CD4-positive, alpha-beta memory T cell (primary cell): ENCODE results near the gene MARK3. TPM values are rescaled to one million over a fixed set of nuclear protein-coding genes. Genes with fewer than 3 reads are reported as not detected.

ENCODE experiments used
- CTCF ChIA-PET: fragments of 350-600 bp; sonication (Branson Sonifier 250); formaldehyde crosslinking; loops from one replicate; lab custom pipeline; 2021; ENCODE audit warnings: inconsistent platforms; ENCODE audit not compliant: partially characterized antibody; lab: Charles Lee
- POLR2A ChIA-PET: fragments of 350-600 bp; sonication (Branson Sonifier 250); formaldehyde crosslinking; loops from one replicate; lab custom pipeline; 2021; ENCODE audit not compliant: partially characterized antibody; lab: Charles Lee
- DNase-seq, 5 donors: peaks; one replicate each; pipeline versions ENCODE4 v3.0.0 to v3.0.0-alpha.2; 2020 to 2022; ENCODE audit warnings: mixed read lengths in 1 of 5
- H3K27ac ChIP-seq: one replicate; pipeline ENCODE4 v1.7.0; 2013; ENCODE audit warnings: low read depth, low read length
- H3K27me3 ChIP-seq: 2 replicates; pipeline ENCODE4 v1.7.0; 2013; ENCODE audit warnings: mild to moderate bottlenecking, low read length, moderate library complexity; ENCODE audit not compliant: insufficient read depth
- H3K36me3 ChIP-seq: 2 replicates; pipeline ENCODE4 v1.7.0; 2013; ENCODE audit warnings: mild to moderate bottlenecking, low read length, moderate library complexity; ENCODE audit not compliant: insufficient read depth
- H3K4me1 ChIP-seq: 2 replicates; pipeline ENCODE4 v1.7.0; 2013; ENCODE audit warnings: mild to moderate bottlenecking, low read length, moderate library complexity; ENCODE audit not compliant: insufficient read depth
- H3K4me3 ChIP-seq, 2 donors: one replicate each; pipeline ENCODE4 v1.7.0; 2013; ENCODE audit warnings: low read length in 2 of 2, mild to moderate bottlenecking in 1 of 2
- H3K9me3 ChIP-seq, 2 donors: one replicate each; pipeline ENCODE4 v1.7.0; 2013; ENCODE audit warnings: low read length in 2 of 2, control low read depth in 1 of 2; ENCODE audit not compliant: control insufficient read depth in 1 of 2
- H3K27ac Mint-ChIP-seq, 7 donors: one replicate each; pipeline ENCODE4 v1.8.0; 2020 to 2021; ENCODE audit warnings: mixed read lengths in 7 of 7, mild to moderate bottlenecking in 6 of 7, inconsistent platforms in 3 of 7, moderate library complexity in 3 of 7
- H3K27me3 Mint-ChIP-seq, 2 donors: one replicate each; pipeline ENCODE4 v1.8.0; 2020 to 2021; ENCODE audit warnings: mixed read lengths in 2 of 2
- H3K36me3 Mint-ChIP-seq, 2 donors: one replicate each; pipeline ENCODE4 v1.8.0; 2020 to 2021; ENCODE audit warnings: mixed read lengths in 2 of 2, inconsistent platforms in 1 of 2, mild to moderate bottlenecking in 1 of 2
- H3K4me1 Mint-ChIP-seq, 4 donors: one replicate each; pipeline ENCODE4 v1.8.0; 2020 to 2021; ENCODE audit warnings: mixed read lengths in 4 of 4, mild to moderate bottlenecking in 1 of 4
- H3K4me3 Mint-ChIP-seq, 8 donors: one replicate each; pipeline ENCODE4 v1.8.0; 2020 to 2021; ENCODE audit warnings: mixed read lengths in 8 of 8, mild to moderate bottlenecking in 7 of 8, moderate library complexity in 6 of 8, inconsistent platforms in 3 of 8
- H3K9me3 Mint-ChIP-seq, 8 donors: one replicate each; pipeline ENCODE4 v1.8.0; 2020 to 2021; ENCODE audit warnings: mixed read lengths in 8 of 8, mild to moderate bottlenecking in 5 of 8, inconsistent platforms in 3 of 8, moderate library complexity in 1 of 8
- intact Hi-C: fragments of 100-400 bp; cut with micrococcal nuclease; formaldehyde crosslinking; loops from one replicate; pipeline ENCODE4 v1.15.1; 2023
- polyA plus RNA-seq, 2 donors: library from polyadenylated mRNA; unstranded; fragments of 300-500 nt; fragmentation: Illumina TruSeq; gene quantifications; one replicate each; pipeline ENCODE4 v1.2.3, GENCODE V29; 2021
- total RNA-seq, 2 experiments: library from RNA; stranded (reverse); gene quantifications; one replicate each; pipeline ENCODE4 v1.2.3, GENCODE V29; 2021

Gene MARK3
- total and polyA plus RNA-seq, 4 experiments from 2014 or later: 18.4 to 113 (median 76.2) TPM

- no peaks in the 10 kb centered on the region for H3K36me3 ChIP-seq
- no peaks in the 10 kb centered on the region for H3K9me3 Mint-ChIP-seq
- no peaks in the 10 kb centered on the region for H3K9me3 ChIP-seq
- peaks cover 9% of the 10 kb centered on the region for H3K4me1 ChIP-seq
- no peak overlapping the region for H3K4me3 Mint-ChIP-seq
- CTCF ChIA-PET: interaction anchor here (1.7 kb wide), 1 partner anchor 34 kb away, joined by 5 read pairs; no protein-coding TSS in a partner anchor
- H3K27me3 Mint-ChIP-seq: no peaks in the 10 kb centered on the region
- peaks cover 7 to 26% (median 14%) of the 10 kb centered on the region in 4 donors for H3K4me1 Mint-ChIP-seq
- peaks cover 0 to 18% of the 10 kb centered on the region in 2 donors for H3K36me3 Mint-ChIP-seq
- intact Hi-C loops: no loop called here
- H3K27me3 ChIP-seq: no peaks in the 10 kb centered on the region
- H3K4me3 ChIP-seq: no peak overlapping the region
- H3K27ac Mint-ChIP-seq: no peak overlapping the region
- DNase-seq: no peak
- POLR2A ChIA-PET: interaction anchor here (1.2 to 1.8 kb wide), 2 partner anchors 9 to 34 kb away, joined by 3 to 6 read pairs; partner anchors contain the start of gene BAG5
- H3K27ac ChIP-seq: no peak overlapping the region
Measured at GRCh38 chr14:103552846-103553210, 167.6 kb downstream of the MARK3 start.

Other genes starting within 250 kb of the MARK3 start
- gene EIF5, start 51.2 kb upstream of the MARK3 start, total RNA-seq: 100 to 1,000 TPM; 265 to 269 TPM
- 100 to 1,000 TPM; 333 to 395 TPM for gene EIF5, start 51.2 kb upstream of the MARK3 start, polyA plus RNA-seq
- 1 to 10 TPM; 2.8 to 3.0 TPM for gene CKB, start 137.4 kb downstream of the MARK3 start, total RNA-seq
- 1 to 10 TPM; 2.0 to 2.1 TPM for gene CKB, start 137.4 kb downstream of the MARK3 start, polyA plus RNA-seq
- gene TRMT61A, start 143.8 kb downstream of the MARK3 start, total RNA-seq: 10 to 100 TPM; 14.0 TPM
- 1 to 10 TPM; 4.6 to 9.3 TPM for gene TRMT61A, start 143.8 kb downstream of the MARK3 start, polyA plus RNA-seq
- gene BAG5, start 177.2 kb downstream of the MARK3 start, total RNA-seq: 10 to 100 TPM; 37.0 to 37.1 TPM
- gene BAG5, start 177.2 kb downstream of the MARK3 start, polyA plus RNA-seq: 10 to 100 TPM; 33.1 to 39.5 TPM
- 10 to 100 TPM; 26.1 to 29.2 TPM for gene COA8, start 177.5 kb downstream of the MARK3 start, total RNA-seq
- 10 to 100 TPM; 52.9 to 63.9 TPM for gene COA8, start 177.5 kb downstream of the MARK3 start, polyA plus RNA-seq
- 100 to 1,000 TPM; 242 to 278 TPM for gene KLC1, start 243.8 kb downstream of the MARK3 start, total RNA-seq
- 10 to 100 TPM; 31.8 to 88.9 TPM for gene KLC1, start 243.8 kb downstream of the MARK3 start, polyA plus RNA-seq